Epithelial cell of prostate (primary cell): ENCODE data around the gene NHERF2.

Experiments used
- DNase-seq: peaks from one replicate; pipeline ENCODE4 v3.0.0-alpha.2; 2011; ENCODE audit warnings: low read depth, low spot score
- H3K27ac ChIP-seq: fragments of 450-650 bp; 2 replicates; pipeline ENCODE4 v1.5.1; 2017; ENCODE audit warnings: mild to moderate bottlenecking

Gene NHERF2

GRCh38 chr16:2077016-2077415 is 50.3 kb downstream of the NHERF2 start:
- DNase-seq: no peak
- no peak overlapping the region for H3K27ac ChIP-seq

GRCh38 chr16:2077696-2078095 is 51.0 kb downstream of the NHERF2 start:
- DNase-seq: no peak
- H3K27ac ChIP-seq: no peak overlapping the region

GRCh38 chr16:2078096-2078495 is 51.4 kb downstream of the NHERF2 start:
- no peak for DNase-seq
- no peak overlapping the region for H3K27ac ChIP-seq

- DNase-seq: no peak
- no peak overlapping the region for H3K27ac ChIP-seq
These were observed 52.0 kb downstream of the NHERF2 start for GRCh38 chr16:2078691-2079090.

GRCh38 chr16:2079311-2079800 is 52.7 kb downstream of the NHERF2 start:
- no peak overlapping the region for H3K27ac ChIP-seq
- no peak for DNase-seq

- H3K27ac ChIP-seq: no peak overlapping the region
- DNase-seq: no peak
These were observed 53.3 kb downstream of the NHERF2 start for GRCh38 chr16:2079991-2080390.

GRCh38 chr16:2081201-2082084 is 54.7 kb downstream of the NHERF2 start:
- no peak for DNase-seq
- peak overlapping the region; percentile 12 for H3K27ac ChIP-seq

- H3K27ac ChIP-seq: peak overlapping the region; percentile 12
- peak; percentile 31 for DNase-seq
These were observed 55.7 kb downstream of the NHERF2 start for GRCh38 chr16:2082171-2082982.

- H3K27ac ChIP-seq: no peak overlapping the region
- DNase-seq: no peak
These were observed 56.3 kb downstream of the NHERF2 start for GRCh38 chr16:2082983-2083364.

- H3K27ac ChIP-seq: no peak overlapping the region
- no peak for DNase-seq
These were observed 56.7 kb downstream of the NHERF2 start for GRCh38 chr16:2083409-2083808.

GRCh38 chr16:2083876-2084780 is 57.4 kb downstream of the NHERF2 start:
- no peak overlapping the region for H3K27ac ChIP-seq
- no peak for DNase-seq

GRCh38 chr16:2084895-2085625 is 58.4 kb downstream of the NHERF2 start:
- no peak for DNase-seq
- no peak overlapping the region for H3K27ac ChIP-seq

GRCh38 chr16:2085669-2086068 is 59.0 kb downstream of the NHERF2 start:
- H3K27ac ChIP-seq: no peak overlapping the region
- DNase-seq: no peak

GRCh38 chr16:2086106-2086742 is 59.5 kb downstream of the NHERF2 start:
- DNase-seq: no peak
- H3K27ac ChIP-seq: no peak overlapping the region

- no peak overlapping the region for H3K27ac ChIP-seq
- no peak for DNase-seq
These were observed 60.4 kb downstream of the NHERF2 start for GRCh38 chr16:2086812-2087747.

- H3K27ac ChIP-seq: no peak overlapping the region
- no peak for DNase-seq
These were observed 61.3 kb downstream of the NHERF2 start for GRCh38 chr16:2087748-2088631.
